GM18502 (cell line): ENCODE measurements around the gene PPM1B.
"Not testable (repeated sequence)": the region's sequence is repeated elsewhere in the genome, so short reads cannot be mapped to it uniquely, and the experiment has no call there.

Experiments used
- ATAC-seq: cut with Tn5 transposase; IDR thresholded peaks from one replicate; pipeline ENCODE4 v1.9.1; 2021; ENCODE audit warnings: mild to moderate bottlenecking; ENCODE audit not compliant: unreplicated experiment, poor library complexity

The PPM1B gene

DNA sequence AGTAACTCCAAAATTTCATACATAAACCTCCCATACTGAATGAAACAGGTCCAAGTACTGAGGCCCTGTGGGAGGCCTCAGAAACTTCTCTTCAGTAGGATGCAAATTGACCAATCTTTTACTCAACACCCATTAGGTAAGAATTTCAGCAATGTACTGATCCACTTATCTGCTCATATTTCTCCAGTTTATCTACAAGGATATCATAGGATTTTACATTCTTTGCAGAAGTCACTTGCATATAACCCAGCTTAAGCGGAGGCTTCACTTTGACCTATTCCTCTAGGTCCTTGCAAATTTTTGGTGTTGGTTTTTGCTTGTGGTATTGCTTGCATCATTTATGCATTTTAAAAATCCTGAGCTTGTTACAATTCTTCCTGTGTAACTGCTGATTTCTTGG is 77.8 kb downstream of the PPM1B start:
- no peak for ATAC-seq

DNA sequence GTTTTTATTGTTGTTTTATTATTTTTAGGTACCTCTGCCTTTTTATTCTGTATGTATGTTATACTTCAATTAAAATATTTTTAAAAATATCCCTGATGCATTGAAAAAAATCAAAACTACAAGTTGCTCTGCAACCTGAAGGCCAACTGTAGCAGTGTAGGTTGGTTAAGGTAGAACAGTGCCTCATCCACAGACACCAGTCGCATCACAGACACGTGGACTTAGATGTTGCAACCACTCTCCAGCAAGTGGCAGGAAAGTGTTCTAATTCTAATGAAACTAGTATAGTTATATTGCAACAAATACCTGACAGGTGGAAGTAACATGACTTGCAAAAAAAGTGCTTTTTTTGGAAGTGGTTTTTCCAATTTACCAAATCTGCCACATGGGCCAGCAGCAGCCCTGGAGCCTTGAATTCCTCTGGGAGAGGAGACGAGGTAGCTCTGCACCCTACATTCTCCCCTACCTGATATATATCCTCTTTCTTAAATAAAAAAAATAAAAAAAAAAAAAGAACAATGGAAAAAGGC is 78.2 kb downstream of the PPM1B start:
- no peak for ATAC-seq

DNA sequence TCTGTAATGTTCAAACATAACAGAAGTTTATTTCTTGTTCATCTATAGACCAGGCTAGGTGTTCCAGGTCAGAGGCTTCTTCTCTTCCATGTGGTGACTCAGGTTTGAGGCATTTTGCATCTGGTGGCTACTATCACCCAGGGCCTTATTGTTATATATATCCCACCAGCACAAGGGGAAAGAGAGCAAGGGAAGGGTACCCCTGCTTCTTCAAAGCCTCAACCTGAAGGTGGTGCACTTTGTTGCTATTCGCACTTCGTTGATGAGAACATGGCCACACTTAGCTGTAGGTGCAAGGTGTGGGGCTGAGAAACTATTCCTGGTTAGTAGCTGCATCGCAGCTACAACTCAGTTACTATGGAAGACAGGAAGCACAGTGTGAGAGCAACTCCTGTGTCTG is 79.2 kb downstream of the PPM1B start:
- ATAC-seq = no peak

GRCh38 chr2:44249269-44249668 is 80.6 kb downstream of the PPM1B start:
- not testable (repeated sequence) for ATAC-seq

- peak; percentile 87 for ATAC-seq
These were observed 81.7 kb downstream of the PPM1B start for GRCh38 chr2:44250376-44250775.

DNA sequence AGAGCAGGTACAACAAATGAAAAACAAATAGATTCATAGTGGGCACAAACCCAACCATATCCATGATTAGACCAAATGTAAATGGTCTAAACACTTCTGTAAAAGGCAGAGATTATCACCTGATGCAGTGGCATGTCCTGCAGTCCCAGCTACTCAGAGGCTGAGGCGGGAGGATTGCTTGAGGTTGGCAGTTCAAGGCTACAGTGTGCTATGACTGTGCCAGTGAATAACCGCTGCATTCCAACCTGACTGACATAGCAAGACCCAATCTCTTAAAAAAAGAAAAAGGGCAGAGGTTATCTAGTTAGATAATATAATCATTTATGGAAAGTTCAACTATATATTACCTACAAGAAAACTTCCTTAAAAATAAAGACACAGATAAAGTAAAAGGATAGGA is 85.3 kb downstream of the PPM1B start:
- no peak for ATAC-seq

GRCh38 chr2:44255704-44256103 is 87.0 kb downstream of the PPM1B start:
- ATAC-seq = not testable (repeated sequence)

- not testable (repeated sequence) for ATAC-seq
These were observed 89.1 kb downstream of the PPM1B start for GRCh38 chr2:44257802-44258201.

DNA sequence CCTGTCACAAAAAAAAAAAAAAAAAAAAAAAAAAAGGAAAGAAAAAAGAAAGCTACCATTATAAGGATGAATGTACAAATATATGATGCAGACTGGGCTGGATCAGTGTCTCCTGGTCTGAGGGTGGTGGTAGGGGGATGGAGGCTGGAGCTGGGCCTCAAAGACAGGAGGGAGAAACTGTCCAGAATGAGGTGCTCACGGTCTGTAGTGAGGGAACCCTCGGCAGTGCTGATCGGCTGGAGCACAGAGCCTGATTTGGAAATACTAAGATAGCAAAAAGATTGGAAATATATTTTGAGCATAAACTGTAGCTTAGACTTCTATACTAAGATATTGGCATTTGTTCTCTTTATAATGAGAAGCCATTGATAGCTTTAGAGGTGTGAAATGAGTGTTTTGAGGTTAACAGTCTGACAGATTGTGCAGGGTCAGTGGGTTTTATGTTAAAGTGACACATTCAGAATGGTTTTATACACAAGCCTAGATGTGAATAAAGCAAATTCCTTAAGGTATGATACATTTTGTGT is 98.7 kb downstream of the PPM1B start:
- no peak for ATAC-seq

DNA sequence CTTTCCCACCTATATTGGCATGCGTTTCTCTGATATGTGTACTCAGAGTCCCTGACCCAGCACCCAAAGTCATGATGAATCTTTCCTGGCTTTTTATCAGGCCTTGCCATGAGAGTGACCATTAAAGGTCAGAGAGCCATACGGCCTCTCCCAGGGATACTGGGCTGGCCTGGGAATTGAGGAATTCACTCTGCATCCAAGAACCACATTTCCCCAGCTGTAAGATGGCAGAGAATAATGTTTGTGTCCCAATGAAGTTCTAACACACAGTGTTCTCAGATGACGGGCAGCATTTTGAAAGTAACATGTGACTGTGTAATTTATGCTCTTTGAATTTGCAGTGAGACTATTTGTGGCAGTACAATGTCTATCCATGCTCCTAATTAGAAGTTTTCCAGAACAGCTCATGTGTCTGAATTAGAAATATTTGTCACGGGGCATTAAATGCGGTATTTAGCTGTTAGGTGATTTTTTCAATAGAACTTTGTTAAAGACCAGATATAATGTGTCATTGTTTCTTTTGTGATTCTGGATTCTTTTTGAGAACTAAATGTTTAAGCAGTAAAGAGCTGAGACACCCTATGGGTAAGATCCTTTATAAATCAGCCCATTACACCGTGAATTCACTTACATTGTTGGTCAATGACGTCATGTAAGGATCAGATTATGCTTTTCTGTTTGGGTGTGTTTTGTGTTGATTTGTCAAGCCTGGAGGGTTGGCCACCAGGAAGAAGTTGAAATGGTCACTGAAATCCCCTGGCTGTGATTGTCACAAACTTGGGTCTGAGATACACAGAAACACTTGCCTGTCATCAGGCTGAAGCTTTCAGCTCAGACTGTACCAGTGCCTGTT is 99.3 kb downstream of the PPM1B start:
- ATAC-seq = no peak

- no peak for ATAC-seq
These were observed 101.2 kb downstream of the PPM1B start for GRCh38 chr2:44269831-44270230.

- no peak for ATAC-seq
These were observed 102.6 kb downstream of the PPM1B start for GRCh38 chr2:44271296-44271695.

DNA sequence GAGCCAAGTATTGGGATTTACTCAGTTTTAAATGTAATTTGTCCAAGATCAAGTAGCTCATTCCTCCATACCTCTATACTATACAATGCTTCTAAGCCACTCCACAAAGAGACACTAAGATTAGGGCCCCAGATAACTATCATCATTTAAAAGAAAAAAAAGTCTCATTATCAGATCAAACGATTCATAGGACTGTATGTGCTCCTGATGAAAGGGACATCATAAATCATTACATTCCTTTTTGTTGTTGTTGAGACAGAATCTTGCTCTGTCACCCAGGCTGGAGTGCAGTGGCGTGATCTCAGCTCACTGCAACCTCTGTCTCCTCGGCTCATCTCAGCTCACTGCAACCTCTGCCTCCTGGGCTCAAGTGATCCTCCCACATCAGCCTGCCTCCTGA is 104.4 kb downstream of the PPM1B start:
- ATAC-seq = no peak

GRCh38 chr2:44273596-44273995 is 104.9 kb downstream of the PPM1B start:
- ATAC-seq = no peak

DNA sequence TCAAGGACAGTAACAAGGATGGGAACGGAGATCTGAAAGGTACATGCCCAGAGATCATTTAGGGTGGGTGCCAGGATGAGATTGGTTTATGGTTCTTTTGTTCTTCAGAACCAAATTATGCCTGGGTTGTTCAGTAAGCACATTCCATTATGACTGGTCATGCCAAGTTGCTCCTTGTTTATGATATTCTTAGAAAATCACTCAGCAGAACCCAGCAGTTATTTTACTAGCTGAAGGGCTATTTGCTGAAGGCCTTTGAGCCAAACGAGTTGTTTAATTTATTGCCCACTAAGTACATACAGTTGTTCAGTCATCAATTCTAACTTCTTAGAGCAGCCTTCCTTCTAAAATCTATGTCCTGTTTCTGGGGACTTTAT is 107.2 kb downstream of the PPM1B start:
- no peak for ATAC-seq

- no peak for ATAC-seq
These were observed 108.9 kb downstream of the PPM1B start for GRCh38 chr2:44277541-44277940.

DNA sequence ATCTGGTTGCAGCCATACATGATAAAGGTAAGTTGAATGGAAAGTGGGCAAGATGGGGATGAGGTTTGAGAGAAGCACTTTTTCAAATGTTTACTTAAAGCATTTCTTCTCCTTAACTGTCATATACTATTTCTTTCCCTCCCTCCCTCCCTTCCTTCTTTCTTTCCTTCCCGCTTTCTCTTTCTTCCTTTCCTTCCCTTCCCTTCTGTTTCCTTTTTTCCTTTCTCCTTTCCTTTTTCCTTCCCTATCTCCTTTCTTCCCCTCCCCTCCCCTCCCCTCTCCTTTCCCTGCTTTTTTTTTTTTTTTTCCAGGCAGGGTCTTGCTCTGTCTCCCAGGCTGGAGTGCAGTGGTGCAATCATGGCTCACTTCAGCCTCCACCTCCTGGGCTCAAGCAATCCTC is 112.2 kb downstream of the PPM1B start:
- ATAC-seq = no peak
